Activated CD4-positive, CD25-positive, alpha-beta regulatory T cell (primary cell): ENCODE results near the gene ZNF334.

ENCODE experiments used
- DNase-seq, 4 experiments: peaks; one replicate each; lab custom pipeline; 2025; lab: John Stamatoyannopoulos, UW

The ZNF334 gene

GRCh38 chr20:46485431-46485830 is 27.9 kb downstream of the ZNF334 start:
- DNase-seq = no peak

- DNase-seq = no peak
These were observed 28.4 kb downstream of the ZNF334 start for GRCh38 chr20:46484954-46485353.

- DNase-seq = no peak
These were observed 29.5 kb downstream of the ZNF334 start for GRCh38 chr20:46483879-46484278.

GRCh38 chr20:46482864-46483263 is 30.5 kb downstream of the ZNF334 start:
- no peak for DNase-seq

- DNase-seq = no peak
These were observed 35.7 kb downstream of the ZNF334 start for GRCh38 chr20:46477640-46478039.

GRCh38 chr20:46477225-46477624 is 36.1 kb downstream of the ZNF334 start:
- DNase-seq = no peak

GRCh38 chr20:46468508-46468907 is 44.9 kb downstream of the ZNF334 start:
- no peak for DNase-seq

- no peak for DNase-seq
These were observed 48.9 kb downstream of the ZNF334 start for GRCh38 chr20:46464451-46464850.

- DNase-seq = no peak
These were observed 49.5 kb downstream of the ZNF334 start for GRCh38 chr20:46463852-46464251.

GRCh38 chr20:46461808-46462207 is 51.6 kb downstream of the ZNF334 start:
- DNase-seq = no peak

- DNase-seq = no peak
These were observed 54.3 kb downstream of the ZNF334 start for GRCh38 chr20:46458866-46459750.

- DNase-seq = no peak
These were observed 56.9 kb downstream of the ZNF334 start for GRCh38 chr20:46456255-46457028.

GRCh38 chr20:46455729-46456128 is 57.6 kb downstream of the ZNF334 start:
- DNase-seq = no peak
